Fibroblast of skin of left quadriceps (primary cell): ENCODE results near the gene MRPL4.

ENCODE experiments used
- DNase-seq, 2 experiments: peaks; one replicate each; pipeline ENCODE4 v3.0.0-alpha.2; 2013; ENCODE audit warnings: low read depth in 2 of 2

MRPL4 gene

GRCh38 chr19:10288662-10289166 lies 36.7 kb downstream of the MRPL4 start:
- DNase-seq, result no peak

- DNase-seq, result no peak
Observed at GRCh38 chr19:10289167-10289835, 37.3 kb downstream of the MRPL4 start.

GRCh38 chr19:10289836-10290356 lies 37.9 kb downstream of the MRPL4 start, which contains the start of gene ICAM5:
TSS of gene ICAM5 (plus strand) at chr19:10289952. CDS start at chr19:10290044, 92 bp downstream.
- no peak for DNase-seq

- DNase-seq, result no peak
Observed at GRCh38 chr19:10290357-10290875, 38.4 kb downstream of the MRPL4 start.

GRCh38 chr19:10290876-10291553 lies 39.0 kb downstream of the MRPL4 start:
- no peak for DNase-seq

- DNase-seq, result no peak
Observed at GRCh38 chr19:10291554-10292205, 39.7 kb downstream of the MRPL4 start.

- peak; percentile 36 to 38 for DNase-seq
Observed at GRCh38 chr19:10292206-10292788, 40.3 kb downstream of the MRPL4 start.

GRCh38 chr19:10292789-10293636 lies 41.0 kb downstream of the MRPL4 start:
- DNase-seq, result no peak

- DNase-seq, result no peak
Observed at GRCh38 chr19:10293637-10294367, 41.8 kb downstream of the MRPL4 start.

GRCh38 chr19:10294368-10294697 lies 42.3 kb downstream of the MRPL4 start:
- DNase-seq, result no peak

GRCh38 chr19:10295305-10295846 lies 43.4 kb downstream of the MRPL4 start:
- no peak for DNase-seq

- DNase-seq, result no peak
Observed at GRCh38 chr19:10295847-10296591, 44.0 kb downstream of the MRPL4 start.

GRCh38 chr19:10299545-10300458 lies 47.8 kb downstream of the MRPL4 start:
- DNase-seq, result no peak

- peak; percentile 47 for DNase-seq
Observed at GRCh38 chr19:10305139-10305806, 53.3 kb downstream of the MRPL4 start.

- no peak for DNase-seq
Observed at GRCh38 chr19:10306327-10306726, 54.3 kb downstream of the MRPL4 start.

- no peak for DNase-seq
Observed at GRCh38 chr19:10309423-10309822, 57.4 kb downstream of the MRPL4 start, which contains the start of gene ZGLP1. TSS of gene ZGLP1 (minus strand) at chr19:10309815.
